HCEC 1CT (cell line): ENCODE data around the gene HYDIN.
"Not testable (repeated sequence)": the region's sequence is repeated elsewhere in the genome, so short reads cannot be mapped to it uniquely, and the experiment has no call there.

Source experiments
- DNase-seq: peaks from one replicate; pipeline ENCODE4 v3.0.0-alpha.2; 2017

Gene HYDIN

DNA sequence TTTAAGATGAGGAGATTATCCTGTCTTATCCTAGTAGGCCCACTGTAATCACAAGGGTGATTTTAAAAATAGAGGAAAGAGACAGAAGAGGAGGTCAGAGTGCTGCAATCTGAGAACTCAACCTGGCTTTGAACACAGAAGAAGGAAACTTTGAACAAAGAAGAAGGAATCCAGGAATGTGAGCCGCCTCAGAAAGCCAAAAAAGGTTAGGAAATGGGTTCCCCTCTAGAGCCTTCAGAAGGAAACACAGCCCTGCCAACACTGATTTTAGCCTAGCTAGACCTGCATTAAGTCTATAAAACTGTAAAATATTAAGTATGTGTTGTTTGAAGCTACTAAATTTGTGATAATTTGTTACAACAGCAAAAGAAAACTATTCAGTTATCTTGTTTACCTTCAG, 149.7 kb downstream of the HYDIN start:
- DNase-seq = not testable (repeated sequence)

DNA sequence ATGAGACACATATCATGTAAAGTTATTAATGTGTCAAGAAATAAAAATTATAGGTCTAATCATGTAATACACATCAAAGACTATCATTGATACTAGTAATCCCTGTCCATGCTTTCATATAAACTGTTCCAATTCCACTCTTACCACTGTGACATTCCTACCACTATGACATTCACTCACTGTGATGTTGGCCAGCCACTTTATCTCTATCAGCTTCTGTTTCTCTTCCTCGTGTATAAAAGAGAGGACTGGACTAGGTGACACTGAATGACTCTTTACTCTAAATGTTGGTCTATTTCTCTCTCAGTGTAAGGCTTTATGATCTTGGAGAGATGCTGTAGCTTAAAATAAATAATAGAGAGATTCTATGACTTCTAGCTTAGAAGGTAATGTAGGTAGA, 150.3 kb downstream of the HYDIN start:
- DNase-seq = not testable (repeated sequence)

- not testable (repeated sequence) for DNase-seq
Measured at GRCh38 chr16:71070651-71071050, 159.9 kb downstream of the HYDIN start.

DNA sequence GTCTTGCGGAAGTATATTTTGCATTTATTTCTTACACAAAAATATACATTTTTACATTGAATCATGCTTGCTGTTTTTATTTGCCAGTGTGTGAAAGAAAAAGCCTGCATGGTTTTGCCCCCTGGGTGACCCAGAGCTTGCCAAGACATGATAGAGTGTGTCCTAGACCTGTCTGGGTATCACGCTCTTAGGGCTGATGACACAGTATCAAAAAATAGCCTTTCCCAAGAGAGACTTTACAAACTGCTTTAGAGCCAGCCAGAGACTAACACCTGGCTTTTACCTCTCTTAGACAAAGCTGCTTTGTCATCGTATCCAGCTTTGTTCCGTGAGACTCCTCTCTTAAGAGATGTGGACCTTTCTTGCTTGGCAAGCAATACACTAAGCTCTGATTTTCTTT, 160.7 kb downstream of the HYDIN start:
- not testable (repeated sequence) for DNase-seq

GRCh38 chr16:71053897-71054609, 176.5 kb downstream of the HYDIN start:
- not testable (repeated sequence) for DNase-seq

- not testable (repeated sequence) for DNase-seq
Measured at GRCh38 chr16:71050307-71050706, 180.2 kb downstream of the HYDIN start.

- not testable (repeated sequence) for DNase-seq
Measured at GRCh38 chr16:71039368-71040111, 191.0 kb downstream of the HYDIN start.

DNA sequence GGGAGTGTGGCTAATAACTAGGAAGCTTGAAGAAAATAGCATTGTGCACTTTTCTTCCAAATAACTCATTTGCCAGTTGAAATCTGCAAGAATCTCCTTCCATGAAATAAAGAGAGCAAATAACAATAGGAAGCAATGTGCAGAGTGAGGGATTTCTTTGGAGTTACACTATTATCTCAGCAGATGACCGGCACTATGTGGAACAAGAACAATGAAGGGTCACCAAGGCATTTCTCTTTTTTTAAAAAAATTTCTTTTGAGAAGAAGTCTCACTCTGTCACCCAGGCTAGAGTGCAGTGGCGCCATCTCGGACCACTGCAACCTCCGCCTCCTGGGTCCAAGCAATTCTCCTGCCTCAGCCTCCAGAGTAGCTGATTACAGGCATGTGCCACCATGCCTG, 192.1 kb downstream of the HYDIN start:
- not testable (repeated sequence) for DNase-seq

DNA sequence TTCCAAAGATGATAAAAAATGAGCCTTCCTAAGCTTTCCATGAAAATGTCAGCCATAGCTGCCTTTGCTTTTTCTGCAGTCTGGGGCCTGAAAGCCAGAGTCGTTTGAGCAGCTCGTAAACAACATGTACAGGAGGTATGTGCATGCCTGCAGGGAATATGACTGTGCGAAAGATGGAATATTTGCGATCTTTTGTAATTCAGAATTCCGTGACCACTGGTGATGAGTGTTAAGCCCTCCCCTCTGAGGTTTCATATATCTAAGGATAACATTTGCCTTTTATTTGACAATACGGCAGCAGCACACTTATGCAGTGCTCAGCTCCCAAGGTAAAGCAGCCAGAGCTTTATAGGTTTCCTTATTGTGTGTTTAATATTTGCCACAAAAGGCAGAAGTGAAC, 192.5 kb downstream of the HYDIN start:
- DNase-seq = not testable (repeated sequence)

- DNase-seq = peak; percentile 0
Measured at GRCh38 chr16:71028032-71028727, 202.3 kb downstream of the HYDIN start.

- not testable (repeated sequence) for DNase-seq
Measured at GRCh38 chr16:71027511-71027910, 203.0 kb downstream of the HYDIN start.

DNA sequence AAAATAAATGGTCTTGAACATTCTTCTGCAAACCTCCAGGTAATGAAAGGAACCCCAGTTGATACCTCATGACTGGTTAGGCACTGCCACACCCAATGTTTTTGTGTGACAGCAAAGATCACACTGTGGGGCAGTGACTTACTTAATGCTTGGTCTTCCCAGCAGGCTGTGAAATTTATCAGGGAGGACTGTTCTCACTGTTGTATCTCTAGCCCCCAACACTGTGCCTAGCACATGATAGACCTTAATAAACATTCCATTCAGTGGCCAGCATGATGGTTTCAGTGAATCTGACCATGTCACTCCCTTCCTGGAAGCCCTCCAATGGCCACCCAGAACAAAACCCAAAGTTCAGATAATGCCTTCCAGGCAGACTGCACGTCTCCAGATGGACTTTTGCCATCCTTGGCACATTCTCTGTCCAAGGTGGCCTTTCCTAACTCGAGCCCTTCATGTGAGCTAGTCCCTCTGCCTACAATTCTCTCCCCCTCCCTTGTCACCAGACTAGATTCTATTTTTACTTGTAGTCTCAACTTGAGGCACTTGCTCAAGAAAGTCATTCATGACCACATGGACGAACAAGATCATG, 206.6 kb downstream of the HYDIN start:
- not testable (repeated sequence) for DNase-seq

- not testable (repeated sequence) for DNase-seq
Measured at GRCh38 chr16:71021961-71022537, 208.5 kb downstream of the HYDIN start.

GRCh38 chr16:71019067-71019682, 211.3 kb downstream of the HYDIN start:
- DNase-seq = not testable (repeated sequence)

DNA sequence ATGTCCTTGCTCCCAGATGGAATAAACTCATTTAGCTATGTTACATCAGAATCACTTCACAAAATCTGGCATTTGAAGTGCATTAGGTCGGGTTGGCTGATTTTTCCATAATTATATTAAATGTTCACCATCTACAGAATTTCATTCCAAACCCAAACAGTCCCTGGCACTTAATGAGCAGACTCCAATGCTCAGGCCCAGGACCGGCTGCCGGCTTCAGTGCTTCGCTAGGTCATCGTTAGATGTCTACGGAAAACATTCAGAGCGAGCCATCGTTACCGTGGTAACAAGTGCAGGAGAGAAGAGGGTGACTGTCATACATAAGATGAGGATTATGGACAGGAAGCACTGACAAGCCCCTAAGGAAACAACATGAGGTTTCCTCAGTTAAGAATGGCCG, 215.1 kb downstream of the HYDIN start:
- not testable (repeated sequence) for DNase-seq

DNA sequence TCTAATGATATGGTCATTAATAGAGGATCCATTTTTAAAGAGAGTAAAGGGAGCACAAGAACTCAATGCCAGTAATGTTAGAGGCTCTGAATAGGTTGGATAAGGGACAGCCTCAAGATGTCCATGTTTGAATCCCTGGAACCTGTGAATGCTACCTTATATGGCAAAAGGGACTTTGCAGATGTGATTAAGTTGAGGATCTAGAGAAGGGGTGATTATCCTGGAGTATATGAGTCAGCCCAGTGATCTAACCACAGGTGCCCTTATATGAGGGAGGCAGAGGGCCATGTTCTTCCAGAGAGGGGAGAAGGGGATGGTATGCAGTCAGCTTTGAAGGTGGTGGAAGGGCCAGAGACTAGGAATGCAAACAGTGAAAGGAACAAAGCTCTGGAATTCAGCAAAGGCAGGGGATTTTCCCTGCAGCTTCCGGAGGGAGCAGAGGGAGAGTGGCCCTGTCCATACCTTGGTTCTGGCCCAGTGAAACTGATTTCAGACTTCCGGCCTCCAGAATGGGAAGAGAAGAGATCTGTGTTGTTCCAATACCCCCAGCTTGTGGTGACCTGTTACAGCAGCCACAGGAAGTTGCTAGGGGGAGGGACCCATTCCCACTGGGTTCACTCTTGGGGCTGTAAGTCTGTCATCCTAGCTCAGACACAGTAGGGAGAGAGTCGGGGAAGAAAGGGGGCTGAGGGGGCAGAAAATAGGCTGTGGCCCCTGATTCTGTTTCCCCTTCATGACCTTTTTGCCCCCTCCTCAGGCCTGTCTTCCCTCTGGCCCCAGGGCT, 220.9 kb downstream of the HYDIN start:
- DNase-seq = not testable (repeated sequence)

GRCh38 chr16:71006516-71006915, 224.0 kb downstream of the HYDIN start:
- DNase-seq = not testable (repeated sequence)

- DNase-seq = not testable (repeated sequence)
Measured at GRCh38 chr16:70999735-71000134, 230.8 kb downstream of the HYDIN start.

DNA sequence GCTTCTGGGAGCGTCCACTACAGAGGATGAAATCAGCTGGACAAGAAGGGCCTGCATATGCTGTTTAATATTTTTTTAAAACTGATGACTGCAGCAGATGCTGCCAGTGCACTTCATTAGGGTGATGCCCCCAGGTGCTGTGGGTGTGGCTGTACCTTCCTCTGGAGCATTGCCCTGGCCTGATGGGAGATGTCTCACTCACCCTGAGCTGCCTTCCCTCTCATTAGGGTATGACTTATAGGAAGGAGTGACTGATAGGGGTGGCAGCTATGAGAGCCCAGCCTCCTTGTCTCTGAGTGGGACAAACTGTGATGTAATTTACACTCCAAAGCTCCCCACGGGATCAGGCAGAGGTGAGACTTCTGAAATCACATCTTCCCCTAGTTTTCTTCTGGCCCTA, 234.7 kb downstream of the HYDIN start:
- DNase-seq = not testable (repeated sequence)

GRCh38 chr16:70992511-70992910, 238.0 kb downstream of the HYDIN start:
- not testable (repeated sequence) for DNase-seq

GRCh38 chr16:70987019-70987715, 243.4 kb downstream of the HYDIN start:
- not testable (repeated sequence) for DNase-seq
